Amniotic epithelial cell (primary cell): Measurements from ENCODE around the gene GRHL3.

Experiments used
- DNase-seq: peaks from one replicate; pipeline ENCODE4 v3.0.0-alpha.2; 2010; ENCODE audit warnings: low read depth

The GRHL3 gene

GRCh38 chr1:24318615-24319311, 394 bp upstream of the GRHL3 start:
- DNase-seq, result no peak

- DNase-seq, result no peak
These were observed 805 bp downstream of the GRHL3 start for GRCh38 chr1:24319962-24320361.

- DNase-seq, result no peak
These were observed 2.0 kb downstream of the GRHL3 start for GRCh38 chr1:24321126-24321525.

- peak; percentile 87 for DNase-seq
These were observed 2.7 kb downstream of the GRHL3 start for GRCh38 chr1:24321697-24322469.

- peak; percentile 21 for DNase-seq
These were observed 3.5 kb downstream of the GRHL3 start for GRCh38 chr1:24322470-24323177.

- DNase-seq, result no peak
These were observed 4.1 kb downstream of the GRHL3 start for GRCh38 chr1:24323281-24323680.

- DNase-seq, result no peak
These were observed 5.7 kb downstream of the GRHL3 start for GRCh38 chr1:24324903-24325302.

- DNase-seq, result no peak
These were observed 6.7 kb downstream of the GRHL3 start for GRCh38 chr1:24325587-24326449.

GRCh38 chr1:24327486-24327885, 8.3 kb downstream of the GRHL3 start:
- no peak for DNase-seq

- no peak for DNase-seq
These were observed 8.7 kb downstream of the GRHL3 start for GRCh38 chr1:24327891-24328290.

GRCh38 chr1:24329331-24329730, 10.2 kb downstream of the GRHL3 start:
- no peak for DNase-seq

GRCh38 chr1:24329797-24330543, 10.8 kb downstream of the GRHL3 start:
- DNase-seq, result peak; percentile 26

GRCh38 chr1:24331961-24332673, 13.0 kb downstream of the GRHL3 start:
- no peak for DNase-seq

GRCh38 chr1:24336075-24336474, 16.9 kb downstream of the GRHL3 start:
- DNase-seq, result no peak

- no peak for DNase-seq
These were observed 18.3 kb downstream of the GRHL3 start for GRCh38 chr1:24337455-24337854.

GRCh38 chr1:24338447-24338846, 19.3 kb downstream of the GRHL3 start:
- DNase-seq, result no peak

- DNase-seq, result no peak
These were observed 20.8 kb downstream of the GRHL3 start for GRCh38 chr1:24339996-24340395.

- no peak for DNase-seq
These were observed 21.6 kb downstream of the GRHL3 start for GRCh38 chr1:24340770-24341169.

GRCh38 chr1:24341260-24341659, 22.1 kb downstream of the GRHL3 start:
- no peak for DNase-seq

- DNase-seq, result no peak
These were observed 24.4 kb downstream of the GRHL3 start for GRCh38 chr1:24343412-24344089.
